ENCODE results near the gene TRPC4AP.

The TRPC4AP gene

GRCh38 chr20:34987288-34988190, 105.1 kb downstream of the TRPC4AP start:
- DNase-seq (ENCODE audit: low read depth) = no peak

DNA sequence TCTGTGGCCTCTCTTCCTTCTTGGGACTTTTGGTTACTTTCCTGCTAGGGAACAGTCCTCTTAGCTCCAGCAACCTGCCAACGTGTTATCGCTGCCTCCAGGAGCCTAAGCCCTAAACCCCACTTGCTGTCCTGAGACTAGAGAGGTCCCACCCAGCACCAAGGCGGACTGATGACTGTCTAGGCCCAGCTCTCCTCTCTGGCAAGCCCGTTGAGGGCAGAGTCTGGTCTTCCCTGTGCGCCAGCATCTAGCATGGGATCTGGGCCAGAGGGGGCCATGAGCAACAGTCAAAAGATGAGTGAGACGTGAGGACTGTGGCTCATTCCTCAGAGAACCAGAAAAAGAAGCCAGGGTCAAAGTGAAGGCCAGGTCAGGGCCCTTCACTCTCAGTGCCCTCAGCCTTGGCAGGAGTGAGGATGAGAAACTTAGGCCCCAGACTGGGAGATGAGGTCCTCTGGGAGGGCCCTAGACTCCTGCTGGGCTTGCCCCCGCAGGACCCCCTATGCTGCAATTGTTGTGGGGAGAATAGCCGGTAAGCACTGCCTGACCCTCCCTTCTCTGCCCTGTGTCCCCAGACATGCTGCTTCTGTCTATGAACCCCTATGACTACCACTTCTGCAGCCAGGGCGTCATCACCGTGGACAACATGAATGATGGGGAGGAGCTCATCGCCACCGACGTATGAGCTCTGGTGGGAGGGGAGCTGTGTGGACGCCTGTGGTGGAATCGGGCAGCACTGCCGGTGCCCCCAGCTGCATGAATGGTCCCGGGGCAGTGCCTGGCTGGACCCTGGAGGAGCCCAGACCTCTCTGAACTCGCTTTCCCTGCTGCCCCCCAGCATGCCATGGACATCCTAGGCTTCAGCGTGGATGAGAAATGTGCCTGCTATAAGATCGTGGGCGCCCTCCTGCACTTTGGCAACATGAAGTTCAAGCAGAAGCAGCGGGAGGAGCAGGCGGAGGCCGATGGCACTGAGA, 106.0 kb downstream of the TRPC4AP start:
- no peak for DNase-seq (ENCODE audit: low read depth)

- no peak for DNase-seq (ENCODE audit: low read depth)
Observed at GRCh38 chr20:34985461-34986310, 106.9 kb downstream of the TRPC4AP start.

GRCh38 chr20:34984756-34985261, 107.8 kb downstream of the TRPC4AP start:
- no peak for DNase-seq (ENCODE audit: low read depth)

GRCh38 chr20:34983995-34984735, 108.4 kb downstream of the TRPC4AP start:
- no peak for DNase-seq (ENCODE audit: low read depth)

DNA sequence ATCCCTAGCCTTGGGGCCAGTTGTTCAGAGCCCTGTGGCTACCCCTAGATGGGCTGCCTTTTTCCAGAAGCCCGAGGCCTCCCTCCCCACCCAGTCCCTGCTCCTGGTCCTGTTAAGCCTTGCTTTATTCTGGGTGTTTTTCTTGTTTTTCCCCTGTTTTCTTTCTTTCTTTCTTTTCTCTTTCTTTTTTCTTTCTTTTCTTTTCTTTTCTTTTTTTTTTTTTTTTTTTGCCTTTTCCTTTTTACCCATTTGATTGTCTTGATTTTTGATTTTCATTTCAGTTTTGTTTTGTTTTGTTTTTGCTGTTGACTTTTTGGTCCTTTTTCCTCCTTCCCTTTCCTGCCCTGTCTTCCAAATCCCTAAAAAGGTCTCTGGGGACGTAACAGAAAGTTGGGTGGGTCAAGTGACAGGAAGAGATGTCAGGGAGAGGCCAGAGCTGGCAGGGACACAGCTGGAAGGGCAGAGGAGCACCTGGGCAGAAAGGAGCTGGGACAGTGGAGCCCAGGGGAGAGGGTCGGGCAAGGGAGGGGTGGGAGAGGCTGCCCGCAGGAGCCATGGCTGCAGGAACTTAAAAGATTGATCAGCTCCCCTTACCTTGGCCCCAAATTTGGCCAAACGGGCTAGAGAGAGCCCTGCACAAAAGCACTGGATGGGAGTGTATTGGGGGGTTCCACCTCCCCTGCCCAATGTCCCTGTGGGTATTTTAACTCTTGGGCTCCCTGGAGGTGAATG, 109.4 kb downstream of the TRPC4AP start:
- no peak for DNase-seq (ENCODE audit: low read depth)

DNA sequence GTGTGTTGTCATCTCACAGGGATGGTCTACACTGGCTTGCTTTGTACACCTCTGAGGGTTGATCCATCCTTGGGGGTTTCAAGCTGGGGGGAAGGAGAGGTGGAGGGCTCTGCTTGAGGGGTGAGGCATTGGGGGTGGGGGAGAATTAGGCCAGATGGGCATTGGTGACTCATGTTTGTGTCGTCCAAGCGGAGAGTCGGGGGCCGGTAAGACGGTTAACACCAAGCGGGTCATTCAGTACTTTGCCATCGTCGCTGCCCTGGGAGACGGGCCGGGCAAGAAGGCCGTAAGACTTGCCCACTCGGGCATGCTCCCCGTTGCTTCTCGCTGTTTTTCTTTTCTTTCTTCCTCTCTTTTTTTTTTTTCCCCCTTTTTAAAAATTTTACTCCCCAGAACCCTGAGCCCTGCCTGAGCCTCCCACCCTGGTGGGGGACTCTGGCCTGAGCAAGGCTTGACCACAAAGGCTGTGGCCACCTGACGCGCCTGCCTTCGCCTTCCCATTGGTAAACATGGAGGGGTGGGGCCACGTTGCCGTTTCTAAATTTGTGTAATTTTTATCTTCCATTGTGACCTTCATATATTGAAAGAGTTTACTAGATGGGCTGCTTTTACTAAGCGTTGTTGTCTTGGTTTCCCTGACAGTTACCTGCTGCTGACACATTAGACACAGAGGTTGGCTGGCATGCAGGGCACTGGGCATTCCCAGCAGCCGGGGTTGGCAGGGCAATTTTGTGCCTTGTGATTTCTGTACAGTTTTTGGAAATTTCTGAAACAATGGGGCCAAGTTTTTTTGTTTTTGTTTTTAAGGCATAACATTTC, 110.1 kb downstream of the TRPC4AP start:
- DNase-seq (ENCODE audit: low read depth) = no peak

DNA sequence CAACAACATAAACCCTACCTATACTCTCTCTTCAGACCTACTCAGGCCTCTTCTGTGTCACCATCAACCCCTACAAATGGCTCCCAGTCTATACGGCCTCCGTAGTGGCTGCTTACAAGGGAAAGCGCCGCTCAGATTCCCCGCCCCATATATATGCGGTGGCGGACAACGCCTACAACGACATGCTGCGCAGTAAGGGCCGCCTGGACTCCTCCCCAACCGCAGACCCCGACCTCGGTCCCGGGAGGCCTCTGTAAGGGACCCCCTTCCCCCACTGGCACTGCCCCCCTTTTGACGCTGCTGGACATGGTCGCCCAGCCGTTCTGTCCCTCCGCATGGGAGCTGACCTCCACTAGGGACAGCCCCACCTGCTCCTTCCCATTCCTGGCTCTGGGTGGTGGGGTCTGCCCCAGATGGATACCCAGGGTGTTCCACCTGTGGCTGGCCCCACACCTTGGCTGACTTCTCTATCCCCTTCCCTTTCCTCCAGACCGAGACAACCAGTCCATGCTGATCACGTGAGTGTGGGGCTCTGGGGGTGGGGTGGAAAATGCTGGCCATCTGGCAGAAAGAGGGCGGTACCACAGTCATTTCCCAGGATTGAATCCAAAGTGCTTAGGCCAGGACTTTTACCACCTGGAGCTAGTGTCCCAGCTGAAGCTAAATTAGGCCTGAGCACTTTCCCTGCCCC, 111.9 kb downstream of the TRPC4AP start:
- DNase-seq (ENCODE audit: low read depth) = no peak

DNA sequence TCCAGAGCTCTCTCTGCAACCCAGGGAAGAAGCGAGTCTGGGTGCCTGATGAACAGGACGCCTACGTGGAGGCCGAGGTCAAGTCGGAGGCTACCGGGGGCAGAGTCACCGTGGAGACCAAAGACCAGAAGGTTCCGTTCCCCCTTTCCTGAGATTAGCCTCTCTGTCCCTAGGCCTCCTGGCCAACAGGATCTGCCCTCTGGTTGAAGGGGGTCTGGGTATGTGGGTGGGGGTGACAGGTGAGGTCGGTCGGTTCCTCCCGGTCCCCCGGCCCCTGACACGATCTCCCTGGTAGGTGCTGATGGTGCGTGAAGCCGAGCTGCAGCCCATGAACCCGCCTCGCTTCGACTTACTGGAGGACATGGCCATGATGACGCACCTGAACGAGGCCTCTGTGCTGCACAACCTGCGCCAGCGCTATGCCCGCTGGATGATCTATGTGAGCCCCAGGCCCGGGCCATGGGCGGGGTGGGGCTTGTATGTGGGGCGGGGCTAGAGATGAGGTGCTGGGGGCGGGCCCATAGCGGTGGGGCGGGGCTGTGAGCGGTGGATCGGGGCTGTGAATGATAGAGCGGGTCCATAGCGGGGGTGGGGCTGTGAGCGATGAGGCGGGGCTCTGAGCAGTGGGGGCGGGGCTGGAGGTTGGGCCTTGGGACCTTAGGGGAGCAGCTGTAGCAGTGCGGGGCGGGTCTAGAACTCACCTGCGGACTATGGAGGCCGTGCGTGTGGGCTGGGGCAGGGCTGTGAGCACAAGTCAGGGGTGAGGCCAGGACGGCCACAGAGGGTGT, 113.0 kb downstream of the TRPC4AP start:
- DNase-seq (ENCODE audit: low read depth) = no peak

- no peak for DNase-seq (ENCODE audit: low read depth)
Observed at GRCh38 chr20:34978092-34978744, 114.4 kb downstream of the TRPC4AP start.

GRCh38 chr20:34977365-34978091, 115.1 kb downstream of the TRPC4AP start:
- DNase-seq (ENCODE audit: low read depth) = no peak

DNA sequence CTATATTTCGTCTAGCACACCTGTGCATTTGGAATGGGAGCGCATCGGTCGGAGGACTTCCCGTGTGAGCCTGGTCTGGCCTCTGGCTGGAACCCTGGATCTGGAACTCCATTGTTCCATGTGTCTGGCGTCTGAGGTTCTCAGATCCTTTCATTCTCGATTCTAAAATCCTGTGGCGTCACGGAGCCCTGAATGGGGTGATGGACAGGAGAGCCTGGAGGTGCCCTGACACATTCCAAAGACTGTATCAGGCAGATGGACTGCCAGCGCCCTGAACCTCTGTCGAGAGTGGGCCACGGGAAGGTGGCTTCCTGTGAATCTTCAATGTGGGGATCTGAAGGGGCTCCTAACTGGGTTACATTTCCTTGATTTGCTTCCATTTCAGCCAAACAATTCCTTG, 116.3 kb downstream of the TRPC4AP start:
- DNase-seq (ENCODE audit: low read depth) = no peak

GRCh38 chr20:34974246-34974645, 118.4 kb downstream of the TRPC4AP start:
- DNase-seq (ENCODE audit: low read depth) = no peak

DNA sequence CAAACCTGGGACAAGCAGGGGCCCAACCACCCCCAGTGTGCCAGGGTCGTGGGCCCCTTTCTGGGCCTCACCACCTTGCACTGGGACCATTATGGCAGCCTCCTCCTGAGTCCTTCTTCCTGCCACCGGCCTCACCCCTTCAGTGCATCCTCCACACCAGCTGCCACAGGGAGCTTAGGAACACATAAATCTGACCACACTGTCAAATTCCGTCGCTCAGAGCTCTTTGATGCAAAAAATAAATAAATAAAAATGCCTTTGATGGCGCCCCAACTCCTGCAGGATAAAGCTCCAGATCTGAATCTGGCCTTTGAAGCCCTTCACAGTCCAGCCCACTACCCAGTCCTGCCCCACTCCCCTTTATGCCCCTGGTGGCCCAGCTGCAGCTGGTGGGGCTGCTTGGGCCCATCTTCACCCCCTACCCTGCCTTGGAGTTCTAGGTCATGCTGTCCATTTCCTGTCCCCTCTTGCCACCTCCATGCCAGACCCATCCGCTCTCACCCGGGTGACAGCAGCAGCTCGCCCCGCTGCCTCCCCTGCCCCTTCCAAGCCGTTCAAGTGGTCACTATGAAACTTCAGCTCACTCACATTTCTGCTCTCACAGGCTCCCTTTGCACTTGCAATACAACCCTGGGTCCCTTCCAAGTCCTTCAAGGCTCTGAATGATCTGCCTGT, 120.9 kb downstream of the TRPC4AP start:
- no peak for DNase-seq (ENCODE audit: low read depth)

DNA sequence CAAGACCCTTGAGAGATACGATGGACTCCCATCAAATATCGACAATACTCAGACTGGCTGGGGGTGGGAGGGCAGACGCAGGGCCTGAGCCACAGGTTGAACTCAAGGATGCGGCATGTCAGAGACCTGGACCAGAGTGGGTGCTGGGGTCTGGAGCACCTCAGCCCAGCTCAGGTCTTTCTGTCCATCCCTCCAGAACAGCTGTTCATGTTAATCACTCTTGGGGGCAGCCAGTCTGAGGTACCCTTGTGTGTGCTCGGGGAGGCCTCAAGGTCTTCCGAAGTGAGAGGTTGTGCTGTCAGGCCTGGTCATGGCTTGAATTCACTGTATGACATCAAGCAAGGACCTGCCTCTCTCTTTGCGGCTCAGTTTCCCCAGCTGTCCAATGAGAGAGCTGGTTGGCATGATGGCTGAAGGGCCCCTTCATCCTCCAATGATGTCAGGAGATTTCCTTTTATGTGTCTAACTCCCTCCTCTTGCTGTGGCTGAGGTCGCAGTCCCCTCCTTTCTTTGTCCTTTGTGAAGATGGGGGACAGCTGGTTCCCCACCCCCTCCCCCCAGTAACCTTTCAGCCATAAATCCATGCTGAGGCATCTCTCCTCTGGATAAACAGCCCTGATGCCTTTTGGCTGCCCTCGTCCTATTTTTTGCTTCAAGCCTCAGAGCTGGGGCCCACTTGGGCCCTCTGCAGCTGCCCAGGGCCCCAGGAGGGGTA, 121.6 kb downstream of the TRPC4AP start:
- no peak for DNase-seq (ENCODE audit: low read depth)

Measured in amniotic epithelial cell (primary cell).